Effector memory CD4-positive, alpha-beta T cell (primary cell): ENCODE data around the gene ZSWIM1.
"Not testable (repeated sequence)": the region's sequence is repeated elsewhere in the genome, so short reads cannot be mapped to it uniquely, and the experiment has no call there.

ENCODE experiments used
- DNase-seq, 3 donors: peaks; one replicate each; pipeline ENCODE4 v3.0.0-alpha.2; 2020
- H3K27ac ChIP-seq: 2 replicates; pipeline ENCODE4 v1.7.0; 2013; ENCODE audit warnings: mild to moderate bottlenecking, low read length, moderate library complexity; ENCODE audit not compliant: insufficient read depth, poor library complexity, severe bottlenecking
- H3K27me3 ChIP-seq: replicated peaks from 2 replicates; pipeline ENCODE4 v1.7.0; 2013; ENCODE audit warnings: mild to moderate bottlenecking, low read length; ENCODE audit not compliant: insufficient read depth, control insufficient read depth, poor library complexity, severe bottlenecking
- H3K36me3 ChIP-seq: 2 replicates; pipeline ENCODE4 v1.7.0; 2013; ENCODE audit warnings: mild to moderate bottlenecking, low read length, moderate library complexity; ENCODE audit not compliant: control insufficient read depth, insufficient read depth
- H3K4me1 ChIP-seq: 2 replicates; pipeline ENCODE4 v1.7.0; 2013; ENCODE audit warnings: low read length, mild to moderate bottlenecking; ENCODE audit not compliant: control insufficient read depth, insufficient read depth, poor library complexity, severe bottlenecking
- H3K4me3 ChIP-seq: 2 replicates; pipeline ENCODE4 v1.7.0; 2013; ENCODE audit warnings: low read length, low read depth, mild to moderate bottlenecking; ENCODE audit not compliant: insufficient read depth, poor library complexity, severe bottlenecking
- H3K9me3 ChIP-seq: 2 replicates; pipeline ENCODE4 v1.7.0; 2013; ENCODE audit warnings: mild to moderate bottlenecking, low read length, moderate library complexity; ENCODE audit not compliant: control insufficient read depth

Gene ZSWIM1

GRCh38 chr20:45919542-45920399, 38.7 kb downstream of the ZSWIM1 start:
- Histone ChIP-seq H3K4me1 (peaks cover 3% of the 10 kb centered on the region), H3K27ac (no peak overlapping the region), H3K9me3 (no peaks in the 10 kb centered on the region), H3K27me3 (no peaks in the 10 kb centered on the region), H3K36me3 (no peaks in the 10 kb centered on the region), H3K4me3 (no peak overlapping the region)
- no peak for DNase-seq

- H3K4me1 ChIP-seq = peaks cover 3% of the 10 kb centered on the region
- DNase-seq = no peak
- no peaks in the 10 kb centered on the region for H3K27me3 ChIP-seq
- no peaks in the 10 kb centered on the region for H3K36me3 ChIP-seq
- H3K9me3 ChIP-seq = no peaks in the 10 kb centered on the region
- no peak overlapping the region for H3K4me3 ChIP-seq
- H3K27ac ChIP-seq = no peak overlapping the region
These were observed 39.7 kb downstream of the ZSWIM1 start for GRCh38 chr20:45920462-45921336.

GRCh38 chr20:45921337-45922189, 40.5 kb downstream of the ZSWIM1 start:
- Histone ChIP-seq H3K4me1 (peaks cover 3% of the 10 kb centered on the region), H3K9me3 (no peaks in the 10 kb centered on the region), H3K4me3 (no peak overlapping the region), H3K27ac (no peak overlapping the region), H3K27me3 (no peaks in the 10 kb centered on the region), H3K36me3 (no peaks in the 10 kb centered on the region)
- no peak for DNase-seq

GRCh38 chr20:45924391-45925261, 43.6 kb downstream of the ZSWIM1 start:
- no peaks in the 10 kb centered on the region for H3K36me3 ChIP-seq
- no peaks in the 10 kb centered on the region for H3K27me3 ChIP-seq
- H3K4me1 ChIP-seq = peaks cover 3% of the 10 kb centered on the region
- H3K27ac ChIP-seq = no peak overlapping the region
- DNase-seq = no peak
- H3K4me3 ChIP-seq = no peak overlapping the region
- H3K9me3 ChIP-seq = no peaks in the 10 kb centered on the region

- Histone ChIP-seq H3K36me3 (no peaks in the 10 kb centered on the region), H3K9me3 (no peaks in the 10 kb centered on the region), H3K4me3 (no peak overlapping the region), H3K27me3 (no peaks in the 10 kb centered on the region), H3K4me1 (peaks cover 3% of the 10 kb centered on the region), H3K27ac (no peak overlapping the region)
- DNase-seq = no peak
These were observed 44.9 kb downstream of the ZSWIM1 start for GRCh38 chr20:45925821-45926506.

- no peaks in the 10 kb centered on the region for H3K27me3 ChIP-seq
- no peak overlapping the region for H3K4me3 ChIP-seq
- no peaks in the 10 kb centered on the region for H3K9me3 ChIP-seq
- DNase-seq = no peak
- H3K27ac ChIP-seq = no peak overlapping the region
- H3K4me1 ChIP-seq = peaks cover 3% of the 10 kb centered on the region
- H3K36me3 ChIP-seq = no peaks in the 10 kb centered on the region
These were observed 45.7 kb downstream of the ZSWIM1 start for GRCh38 chr20:45926731-45927070.

- no peak for DNase-seq
- Histone ChIP-seq H3K27ac (no peak overlapping the region), H3K4me3 (no peak overlapping the region), H3K27me3 (no peaks in the 10 kb centered on the region), H3K9me3 (no peaks in the 10 kb centered on the region), H3K36me3 (no peaks in the 10 kb centered on the region), H3K4me1 (peaks cover 3% of the 10 kb centered on the region)
These were observed 46.2 kb downstream of the ZSWIM1 start for GRCh38 chr20:45927071-45927878.

- H3K4me3 ChIP-seq, H3K27ac ChIP-seq, H3K27me3 ChIP-seq, DNase-seq, H3K36me3 ChIP-seq, H3K9me3 ChIP-seq: not testable (repeated sequence)
- H3K4me1 ChIP-seq = peaks cover 11% of the 10 kb centered on the region
These were observed 50.7 kb downstream of the ZSWIM1 start for GRCh38 chr20:45931680-45932079.
